ENCODE measurements around the gene NDUFA13.

Gene NDUFA13

DNA sequence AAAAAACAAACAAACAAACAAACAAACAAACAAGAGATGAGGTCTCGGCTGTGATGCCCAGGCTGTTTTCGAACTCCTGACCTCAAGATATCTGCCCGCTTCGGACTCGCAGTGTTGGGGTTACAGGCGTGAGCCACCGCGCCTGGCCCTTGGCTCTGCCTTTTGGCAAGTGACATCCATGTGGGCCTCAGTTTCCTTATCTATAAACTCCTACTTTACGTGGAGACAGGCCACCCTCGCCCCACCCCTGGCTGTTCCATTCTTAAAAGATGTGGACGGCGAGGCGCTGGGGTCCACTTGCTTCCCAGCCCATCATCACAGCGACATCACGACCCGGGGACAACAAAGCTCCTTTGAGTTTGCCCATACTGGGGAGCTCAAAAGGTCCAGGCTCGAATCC, 2.3 kb upstream of the NDUFA13 start:
- no peak for DNase-seq

DNA sequence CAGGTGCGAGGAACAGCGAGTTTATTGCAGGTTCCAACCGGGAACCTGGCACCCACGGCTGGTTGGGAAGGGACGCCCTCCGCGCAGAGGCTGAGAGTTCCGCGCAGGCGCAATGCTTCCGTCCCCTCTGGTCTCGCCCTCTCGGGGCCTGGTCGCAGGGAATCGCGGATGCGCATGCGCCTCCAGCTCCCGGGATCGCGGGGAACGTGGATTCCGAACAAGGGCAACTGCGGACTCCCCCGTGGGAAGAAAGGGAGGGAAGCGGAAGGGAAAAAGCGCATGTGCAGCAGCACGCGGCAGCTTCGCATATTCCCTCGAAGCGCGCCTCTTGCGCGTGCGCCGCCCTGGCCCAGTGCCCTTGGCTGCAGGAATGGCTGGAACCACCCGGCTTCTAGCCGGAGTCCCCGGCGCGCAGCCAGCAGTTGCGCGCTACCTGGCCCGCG, 1.8 kb upstream of the NDUFA13 start:
- DNase-seq: no peak

GRCh38 chr19:19514881-19515641, 964 bp upstream of the NDUFA13 start, which contains the start of gene TSSK6:
TSS of gene TSSK6 (minus strand) at chr19:19515548. CDS start at chr19:19515427, 121 bp downstream.
- DNase-seq: no peak

GRCh38 chr19:19517235-19517619, 1.2 kb downstream of the NDUFA13 start:
- no peak for DNase-seq

GRCh38 chr19:19520989-19521388, 5.0 kb downstream of the NDUFA13 start:
- DNase-seq: no peak

GRCh38 chr19:19523177-19523576, 7.2 kb downstream of the NDUFA13 start:
- no peak for DNase-seq

DNA sequence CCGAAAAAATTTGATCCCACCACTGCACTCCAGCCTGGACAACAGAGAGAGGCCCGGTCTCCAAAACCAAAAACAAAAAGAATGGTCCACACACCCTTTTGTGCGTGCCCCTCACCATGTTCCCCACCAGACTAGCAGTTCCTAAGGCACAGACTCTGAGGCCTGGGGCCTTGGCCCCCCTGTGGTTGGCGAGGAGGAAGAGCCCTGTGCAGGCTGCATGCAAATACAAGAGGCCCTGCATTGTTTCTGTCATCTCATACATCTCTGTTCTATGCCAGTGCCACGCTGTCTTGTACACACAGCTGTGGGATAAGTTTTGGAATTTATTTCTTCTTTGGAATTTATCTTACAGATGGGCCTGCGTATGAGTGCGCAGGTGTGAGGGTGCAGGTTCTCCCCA, 8.0 kb downstream of the NDUFA13 start:
- no peak for DNase-seq

- no peak for DNase-seq
Observed at GRCh38 chr19:19525611-19526380, 9.8 kb downstream of the NDUFA13 start.

DNA sequence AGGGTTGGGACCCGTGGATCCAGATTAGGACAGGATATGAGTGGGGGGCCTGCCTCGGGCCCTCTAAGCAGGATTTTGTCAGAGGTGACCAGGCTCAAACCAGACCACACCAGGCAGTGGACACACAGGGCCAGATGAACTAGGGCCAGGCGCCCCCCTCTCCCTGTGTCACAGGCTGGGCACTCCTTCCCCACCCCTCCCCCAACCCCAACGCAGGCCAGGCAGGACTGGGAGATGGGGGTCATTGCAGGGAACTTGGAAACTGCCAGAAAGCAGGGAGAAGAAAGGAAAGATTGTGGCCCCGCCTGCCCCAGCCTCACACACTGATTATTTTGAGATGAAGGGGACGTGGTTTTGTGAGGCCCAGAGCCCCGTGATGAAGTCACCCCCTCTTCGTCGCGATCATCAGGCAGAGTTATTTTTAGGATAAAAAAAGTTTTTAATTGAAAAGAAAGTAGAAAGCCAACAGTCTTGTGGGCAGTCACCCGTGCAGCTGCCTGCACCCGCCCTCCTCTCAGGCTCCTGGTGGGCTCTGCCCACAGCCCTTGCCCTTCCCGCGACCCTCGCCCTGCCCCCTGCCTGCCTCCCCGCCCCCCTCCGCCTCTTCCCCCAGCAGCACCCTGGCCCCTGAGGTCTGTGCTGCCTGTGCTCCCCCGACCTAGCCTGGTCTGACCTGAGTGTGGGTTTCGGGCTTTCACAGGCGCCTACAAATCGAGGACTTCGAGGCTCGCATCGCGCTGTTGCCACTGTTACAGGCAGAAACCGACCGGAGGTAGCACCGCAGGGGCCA, 10.8 kb downstream of the NDUFA13 start:
- DNase-seq: no peak

- DNase-seq: no peak
Observed at GRCh38 chr19:19527371-19527656, 11.3 kb downstream of the NDUFA13 start.

- no peak for DNase-seq
Observed at GRCh38 chr19:19527674-19528625, 11.9 kb downstream of the NDUFA13 start.

- no peak for DNase-seq
Observed at GRCh38 chr19:19528721-19529490, 12.9 kb downstream of the NDUFA13 start, which contains the start of gene YJEFN3. TSS of gene YJEFN3 (plus strand) at chr19:19528911. CDS start at chr19:19528933, 22 bp downstream.

DNA sequence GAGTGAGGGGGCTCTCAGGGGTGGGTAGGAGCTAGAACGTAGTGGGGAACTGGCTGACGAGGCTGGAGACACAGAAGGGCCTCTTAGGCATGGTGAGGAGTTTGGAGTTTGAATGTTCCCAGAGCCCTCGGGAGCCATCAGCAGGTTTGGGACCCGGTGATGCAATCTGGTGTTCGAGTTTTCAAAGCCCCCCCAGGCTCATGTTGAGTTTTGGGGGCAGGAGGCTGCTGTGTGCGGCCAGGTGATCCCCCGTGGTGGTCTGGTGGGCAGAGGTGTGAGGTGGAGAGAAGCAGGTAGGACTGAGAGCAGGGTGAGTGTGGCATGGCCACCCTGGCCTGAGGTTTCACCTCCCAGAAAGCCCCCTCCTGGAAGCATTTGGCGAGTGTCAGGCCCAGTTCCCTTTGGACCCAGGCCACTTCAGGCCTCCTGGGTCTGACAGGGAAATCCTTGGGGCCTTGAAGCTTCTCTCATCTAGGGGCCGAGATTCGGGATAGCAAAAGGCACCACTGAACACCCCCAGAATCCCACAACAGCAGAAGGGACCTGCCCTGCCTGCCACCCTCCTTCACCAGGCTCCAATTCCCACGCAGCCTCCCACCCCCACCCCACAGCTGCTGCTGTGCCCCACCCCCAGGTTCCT, 13.9 kb downstream of the NDUFA13 start:
- no peak for DNase-seq

DNA sequence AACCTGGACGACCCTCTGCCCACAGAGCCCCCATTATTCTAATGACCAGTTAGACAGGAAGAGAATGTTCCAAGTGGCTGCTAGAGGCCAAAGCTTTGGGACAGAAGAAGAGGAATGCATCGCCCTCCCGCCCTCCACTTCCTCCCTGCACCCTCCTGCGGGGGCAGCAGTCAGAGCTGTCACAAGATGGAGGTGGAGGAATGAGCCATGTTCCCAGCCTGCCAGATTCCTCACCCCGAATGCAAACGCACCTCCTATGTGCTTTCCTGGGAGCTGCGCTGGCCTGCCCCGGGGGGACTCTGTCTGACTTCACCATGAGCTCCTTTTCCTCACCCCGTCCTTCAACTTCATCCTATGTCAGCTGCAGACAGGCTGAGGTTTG, 14.4 kb downstream of the NDUFA13 start:
- DNase-seq: no peak

DNA sequence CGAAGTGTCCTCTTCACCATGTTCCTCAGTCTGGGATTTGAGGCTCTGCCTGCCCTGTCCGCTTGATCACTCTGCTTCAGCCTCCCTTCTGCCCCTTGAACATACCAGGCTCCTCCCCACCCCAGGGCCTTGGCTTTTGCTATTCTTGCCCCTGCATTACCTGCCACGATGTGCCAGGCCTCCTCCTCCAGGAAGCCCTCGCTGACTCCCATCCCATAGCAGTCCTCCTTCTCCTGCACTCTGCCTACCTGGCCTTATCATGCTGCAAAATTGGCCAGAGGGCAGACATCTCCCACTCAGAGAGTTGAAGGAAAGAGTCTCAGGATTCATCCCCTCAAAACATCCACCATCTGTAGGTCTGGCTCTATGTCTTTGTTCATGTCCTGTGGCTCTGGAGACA, 14.9 kb downstream of the NDUFA13 start:
- DNase-seq: no peak

DNA sequence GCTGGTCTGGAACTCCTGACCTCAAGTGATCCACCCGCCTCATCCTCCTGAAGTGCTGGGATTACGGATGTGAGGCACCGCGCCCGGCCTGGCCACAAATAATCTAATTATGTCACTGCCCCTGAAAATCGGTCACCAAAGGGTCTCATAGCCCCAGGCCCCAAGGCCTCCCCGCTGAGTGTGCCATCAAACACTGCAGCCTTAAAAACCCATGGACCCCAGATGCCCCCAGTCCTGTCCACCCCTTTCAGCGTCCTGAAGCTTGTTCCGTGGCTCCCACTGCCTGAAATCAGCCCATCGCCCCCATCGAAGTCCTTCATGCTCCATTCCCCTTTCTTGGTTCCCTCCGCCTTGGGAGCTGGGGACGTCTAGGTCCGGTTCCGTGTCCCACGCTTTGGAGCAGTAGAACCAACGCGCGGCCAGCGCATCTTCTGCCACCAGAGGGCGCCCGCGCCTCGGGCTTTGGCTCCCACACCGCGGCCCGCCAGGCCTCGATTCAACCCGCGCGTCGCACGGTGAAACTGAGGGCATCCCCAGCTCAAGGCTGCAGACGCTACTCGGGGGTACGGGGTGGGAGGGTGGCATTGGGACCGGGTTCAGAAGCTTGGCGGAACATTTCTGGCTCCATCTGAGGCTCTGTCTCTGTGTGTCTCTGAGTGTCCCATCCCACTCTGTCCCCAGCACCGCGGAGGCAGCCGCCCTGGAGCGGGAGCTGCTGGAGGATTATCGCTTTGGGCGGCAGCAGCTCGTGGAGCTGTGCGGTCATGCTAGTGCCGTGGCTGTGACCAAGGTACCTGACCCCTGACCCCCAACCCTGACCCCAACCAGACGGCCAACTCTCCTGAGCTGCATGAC, 16.2 kb downstream of the NDUFA13 start:
- peak; percentile 94 for DNase-seq

DNA sequence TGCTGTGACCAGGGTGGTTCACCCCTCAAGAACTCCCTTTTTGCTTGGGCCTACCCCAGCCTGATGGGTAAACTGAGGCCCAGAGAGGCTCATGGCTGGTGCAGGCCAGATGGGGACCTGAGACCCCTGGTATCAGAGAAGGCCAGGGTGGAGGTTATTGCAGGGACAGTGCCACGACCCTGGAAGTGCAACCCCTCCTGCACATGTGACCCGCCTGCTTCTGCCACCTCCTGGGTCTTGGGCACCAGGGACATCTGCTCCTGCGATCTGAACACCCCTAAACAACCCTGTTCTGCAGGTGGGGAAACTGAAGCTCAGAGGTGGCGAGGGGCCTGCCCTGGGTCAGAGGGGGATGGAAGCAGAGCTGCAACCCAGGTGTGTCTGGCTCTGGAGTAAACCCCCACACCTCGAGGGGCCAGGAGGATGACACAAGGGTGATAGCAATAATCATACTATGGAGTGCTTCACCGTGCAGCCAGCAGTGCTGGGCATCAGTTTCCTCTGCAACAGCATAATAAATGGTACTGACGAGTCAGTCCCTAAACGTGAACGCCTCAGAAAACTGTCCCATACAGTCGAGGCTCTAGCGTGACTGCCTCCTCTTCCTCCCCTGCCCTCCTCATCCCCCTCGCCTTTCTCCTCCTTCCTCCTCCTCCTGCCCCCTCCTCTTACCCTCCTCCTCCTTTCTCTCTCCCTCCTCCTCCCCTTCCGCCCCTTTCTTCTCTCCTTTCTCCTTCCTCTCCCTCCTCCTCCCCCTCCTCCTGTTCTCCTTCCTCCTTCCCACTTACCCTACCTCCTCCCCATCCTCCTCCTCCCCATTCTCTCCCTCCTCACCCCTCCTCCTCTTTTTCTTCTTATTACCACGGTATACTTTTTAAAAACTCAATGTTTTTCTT, 17.0 kb downstream of the NDUFA13 start:
- no peak for DNase-seq

GRCh38 chr19:19533841-19534240, 17.8 kb downstream of the NDUFA13 start:
- DNase-seq: no peak

Measured in activated CD4-positive, CD25-positive, alpha-beta regulatory T cell treated with anti-CD3 and anti-CD28 coated beads, Interleukin-2, amount 50 U/mL, for 72 hours (primary cell).